Hippocampal formation (tissue), 2 donors: ENCODE results near the gene MAP2K3.
"Not testable (repeated sequence)": the region's sequence is repeated elsewhere in the genome, so short reads cannot be mapped to it uniquely, and the experiment has no call there.

Experiments used
- DNase-seq, 2 donors: peaks; one replicate each; lab custom pipeline; 2025; lab: John Stamatoyannopoulos, UW

MAP2K3 gene

GRCh38 chr17:21327921-21328320 lies 43.4 kb downstream of the MAP2K3 start:
- DNase-seq: not testable (repeated sequence)

DNA sequence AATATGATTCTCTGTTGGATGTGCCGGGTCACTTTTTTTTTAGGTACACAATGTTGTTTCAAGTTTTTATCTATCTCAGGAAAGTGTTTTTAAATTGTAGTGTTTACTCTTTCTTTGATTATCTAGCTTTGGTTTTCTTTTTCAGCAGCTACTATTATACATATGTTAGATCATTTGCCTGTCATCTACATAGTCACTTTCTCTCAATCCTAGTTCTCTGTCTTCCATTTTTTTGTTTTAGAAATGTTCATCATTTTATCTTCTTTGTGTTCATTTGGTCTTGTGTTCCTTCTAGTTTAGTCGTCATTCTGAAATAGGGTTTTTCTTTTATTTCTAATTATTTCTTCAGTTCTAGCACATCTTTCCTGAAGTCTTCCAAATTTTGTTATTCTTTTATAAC lies 44.3 kb downstream of the MAP2K3 start:
- DNase-seq: not testable (repeated sequence)

GRCh38 chr17:21330436-21331160 lies 46.1 kb downstream of the MAP2K3 start:
- no peak for DNase-seq

DNA sequence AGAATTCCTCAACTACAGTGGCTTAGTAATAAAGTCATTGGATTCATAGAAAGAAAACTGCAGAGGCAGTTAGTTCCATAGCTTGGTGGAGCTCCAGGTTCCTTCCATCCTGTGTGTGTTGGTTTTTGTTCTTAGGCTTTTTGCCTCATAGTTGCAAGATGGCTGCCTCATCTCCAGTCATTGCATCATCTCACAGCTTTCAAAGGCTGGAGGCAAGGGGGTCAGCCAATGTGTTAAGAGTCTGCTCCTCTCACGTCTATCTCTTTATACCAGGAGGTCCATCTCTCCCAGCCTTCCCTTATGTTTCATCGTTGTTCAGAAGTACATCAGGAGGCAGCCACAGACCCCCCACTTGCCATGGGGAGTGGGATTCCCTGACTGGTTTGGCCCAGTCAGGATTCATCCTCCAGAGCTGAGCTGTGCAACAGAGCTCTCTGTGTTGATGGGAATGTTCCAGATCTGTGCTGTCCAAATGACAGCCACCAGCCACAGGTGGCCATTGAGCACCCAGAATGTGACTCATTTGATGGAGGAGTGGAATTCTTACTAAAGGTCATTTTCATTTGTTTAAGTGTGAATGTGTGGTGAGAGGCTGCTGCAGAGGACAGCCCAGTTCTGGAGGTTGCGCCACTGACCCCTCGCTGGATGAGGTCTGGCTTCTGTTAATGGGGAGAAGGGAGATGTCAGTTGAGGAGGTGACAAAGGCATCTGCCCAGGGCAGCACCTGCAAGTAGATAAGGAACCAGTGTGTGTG lies 52.2 kb downstream of the MAP2K3 start:
- DNase-seq: not testable (repeated sequence)

GRCh38 chr17:21337981-21338625 lies 53.6 kb downstream of the MAP2K3 start:
- not testable (repeated sequence) for DNase-seq

GRCh38 chr17:21339011-21339410 lies 54.5 kb downstream of the MAP2K3 start:
- no peak for DNase-seq

DNA sequence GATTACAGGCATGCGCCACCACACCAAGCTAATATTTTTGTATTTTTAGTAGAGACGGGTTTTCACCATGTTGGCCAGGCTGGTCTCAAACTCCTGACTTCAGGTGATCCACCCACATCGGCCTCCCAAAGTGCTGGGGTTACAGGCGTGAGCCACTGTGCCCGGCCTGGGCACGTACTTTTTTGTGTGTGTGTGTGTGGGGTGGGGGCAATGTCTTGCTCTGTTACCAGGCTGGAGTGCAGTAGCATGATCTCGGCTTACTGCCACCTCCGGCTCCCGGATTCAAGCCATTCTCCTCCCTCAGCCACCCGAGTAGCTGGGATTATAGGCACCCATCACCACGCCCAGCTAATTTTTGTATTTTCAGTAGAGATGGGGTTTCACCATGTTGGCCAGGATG lies 55.1 kb downstream of the MAP2K3 start:
- DNase-seq: not testable (repeated sequence)

DNA sequence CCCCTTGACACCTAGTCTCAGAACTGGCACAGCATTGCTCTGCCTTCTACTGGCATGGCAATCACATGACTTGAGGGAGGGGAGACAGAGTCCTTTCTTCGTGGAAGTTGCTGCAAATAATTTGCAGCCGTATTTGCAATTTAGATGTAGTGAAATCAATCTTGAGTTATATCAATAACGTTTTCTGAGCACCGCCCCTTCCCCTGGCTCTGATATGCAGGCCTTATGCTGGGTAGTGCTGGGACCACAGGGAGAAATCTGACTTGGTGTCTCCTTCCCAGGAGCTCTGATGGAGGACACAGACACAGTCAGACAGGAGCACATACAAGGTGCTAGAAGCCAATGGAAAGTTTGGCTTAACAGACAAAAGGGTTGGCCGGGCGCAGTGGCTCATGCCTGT lies 55.9 kb downstream of the MAP2K3 start:
- DNase-seq: not testable (repeated sequence)

GRCh38 chr17:21341279-21341678 lies 56.8 kb downstream of the MAP2K3 start:
- DNase-seq: not testable (repeated sequence)

DNA sequence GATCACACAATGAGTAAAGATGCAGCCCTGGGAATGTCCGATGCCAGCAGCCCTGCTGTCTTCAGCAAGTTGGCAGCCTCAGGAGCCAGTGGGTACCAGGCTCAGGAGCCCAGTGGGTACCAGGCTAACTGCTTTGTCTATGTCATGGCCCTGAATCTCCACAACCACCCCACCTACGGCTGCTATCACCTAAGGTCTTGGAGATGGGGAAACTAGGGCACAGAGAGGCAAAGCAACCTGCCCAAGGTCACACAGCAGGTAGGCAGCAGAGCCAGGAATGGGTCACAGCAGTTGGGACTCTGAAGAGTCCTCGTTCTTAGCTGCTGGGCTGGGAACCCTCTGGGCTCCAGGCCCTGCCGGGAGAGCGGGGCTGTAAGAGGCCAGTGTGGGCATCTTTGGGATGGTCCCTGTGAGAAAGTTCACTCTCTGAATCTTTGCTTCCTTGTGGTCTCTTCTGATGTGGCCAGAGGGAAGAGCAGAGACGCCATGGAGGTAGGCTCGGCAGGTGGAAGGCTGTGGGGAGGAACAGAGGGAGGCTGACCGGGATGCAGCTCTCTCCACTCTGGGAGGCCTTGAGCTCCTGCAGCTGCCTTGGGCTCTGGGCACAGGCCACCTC lies 57.5 kb downstream of the MAP2K3 start:
- DNase-seq: not testable (repeated sequence)

- not testable (repeated sequence) for DNase-seq
These were observed 58.8 kb downstream of the MAP2K3 start for GRCh38 chr17:21343061-21343949.

GRCh38 chr17:21344801-21345200 lies 60.3 kb downstream of the MAP2K3 start:
- not testable (repeated sequence) for DNase-seq

- DNase-seq: no peak
These were observed 60.7 kb downstream of the MAP2K3 start for GRCh38 chr17:21345236-21345635.

DNA sequence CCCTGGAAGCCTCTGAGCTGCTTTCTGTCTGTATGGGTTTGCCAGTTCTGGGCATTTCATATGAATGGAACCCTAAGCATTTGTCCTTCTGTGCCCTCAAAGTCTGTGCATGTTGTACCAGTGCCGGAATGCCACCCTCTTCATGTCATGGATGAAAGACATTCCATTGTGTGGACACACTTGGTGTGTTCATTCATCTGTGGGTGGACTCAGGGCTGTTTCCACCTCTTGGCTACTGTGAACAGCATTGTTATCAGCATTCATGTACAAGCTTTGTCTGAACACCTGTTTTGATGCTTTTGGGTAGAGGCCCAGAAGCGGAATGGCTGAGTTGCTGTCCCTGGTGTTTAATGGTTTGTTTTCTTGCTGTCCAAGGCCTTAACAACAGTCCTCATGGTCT lies 61.6 kb downstream of the MAP2K3 start:
- DNase-seq: not testable (repeated sequence)

DNA sequence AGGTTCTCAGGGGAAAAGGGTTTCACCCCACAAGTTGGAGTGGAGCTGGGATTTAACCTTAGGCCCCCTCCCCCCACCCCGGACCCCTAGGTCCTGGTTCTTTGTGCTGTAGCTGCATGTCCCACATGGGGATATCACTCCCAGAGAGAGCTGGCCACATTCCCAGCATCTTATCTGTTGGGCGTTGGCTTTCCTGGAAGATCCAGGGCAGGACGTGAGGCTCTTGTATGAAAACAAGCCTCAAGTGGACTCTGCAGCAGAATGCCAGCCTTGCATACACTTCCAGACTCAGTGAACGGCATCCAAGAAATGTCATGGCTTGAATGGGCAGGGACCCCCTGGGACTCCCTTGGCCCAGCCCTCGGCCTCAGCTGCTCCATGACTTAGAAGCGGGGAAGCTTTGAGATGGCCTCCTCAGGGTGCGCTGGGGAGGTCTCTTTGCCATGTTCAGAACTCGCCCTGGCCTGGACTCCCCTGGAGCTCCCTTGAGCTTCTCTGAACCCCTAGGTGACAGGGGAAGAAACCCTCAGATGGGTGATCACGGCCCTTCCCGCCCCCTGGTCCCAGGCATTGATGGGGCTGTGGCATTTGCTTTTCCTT lies 62.2 kb downstream of the MAP2K3 start:
- not testable (repeated sequence) for DNase-seq

GRCh38 chr17:21347660-21348059 lies 63.1 kb downstream of the MAP2K3 start:
- not testable (repeated sequence) for DNase-seq

GRCh38 chr17:21348081-21348925 lies 63.8 kb downstream of the MAP2K3 start:
- not testable (repeated sequence) for DNase-seq

DNA sequence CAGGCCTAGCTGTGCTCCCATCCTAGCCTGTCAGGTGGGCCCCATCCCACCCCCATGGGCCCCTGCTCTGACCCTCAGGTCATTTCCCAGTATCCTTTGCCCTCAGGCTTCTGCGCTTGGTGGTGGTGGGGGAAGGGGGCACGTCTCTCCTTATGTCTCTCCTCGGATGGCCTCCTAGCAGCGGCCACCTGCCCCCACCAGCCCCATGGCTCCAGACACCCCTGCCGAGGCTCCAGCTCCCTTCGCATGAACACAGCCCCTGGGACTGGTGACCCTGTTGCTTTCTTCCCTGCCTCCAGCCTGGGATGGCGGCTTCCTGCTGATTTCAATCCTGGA lies 64.4 kb downstream of the MAP2K3 start:
- not testable (repeated sequence) for DNase-seq

DNA sequence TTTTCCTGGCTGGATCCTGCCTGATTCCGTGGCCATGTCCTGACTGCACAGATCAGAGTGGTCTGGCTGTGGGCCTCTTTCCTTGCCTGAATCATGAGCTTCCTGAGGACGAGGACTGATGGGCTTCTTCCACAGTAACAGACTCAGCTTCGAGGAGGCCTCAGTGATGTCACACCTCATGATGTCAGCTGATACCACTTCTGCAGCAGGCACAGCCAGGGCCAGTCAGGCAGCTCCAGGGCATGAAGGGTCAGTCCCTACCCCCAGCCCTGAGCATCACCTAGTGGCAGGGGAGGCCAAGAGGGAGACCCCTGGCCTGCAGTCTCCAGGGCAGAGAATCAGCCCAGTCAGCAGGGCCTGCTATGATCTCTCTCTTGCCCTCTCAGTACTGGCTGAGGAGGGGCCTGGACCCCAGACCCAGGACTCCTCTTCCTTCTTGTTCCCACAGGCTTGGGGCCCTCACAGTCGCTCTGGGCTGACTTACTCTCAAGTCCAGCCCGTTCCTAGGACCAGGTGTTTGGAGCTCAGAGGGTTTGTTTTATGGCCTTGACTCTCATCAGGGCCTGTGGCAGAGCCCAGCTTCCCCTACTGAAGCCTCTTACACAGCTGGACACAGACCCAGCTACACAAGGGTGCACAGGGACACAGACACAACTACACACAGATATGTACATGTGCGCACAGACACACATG lies 65.0 kb downstream of the MAP2K3 start:
- DNase-seq: not testable (repeated sequence)
